ENCODE data around the gene IL7R. TPM values are rescaled to one million over a fixed set of nuclear protein-coding genes. Genes with fewer than 3 reads are reported as not detected.

The IL7R gene
- total RNA-seq, 3 donors from 2014 or later: 10.1 to 26.1 (median 16.7) TPM

- Histone ChIP-seq H3K36me3 (no peaks in the 10 kb centered on the region), H3K9me3 (no peaks in the 10 kb centered on the region), H3K27me3 (no peaks in the 10 kb centered on the region), H3K27ac (no peak overlapping the region), H3K4me3 (no peak overlapping the region), H3K4me1 (no peaks in the 10 kb centered on the region)
- TF ChIP-seq POLR2A (IDR thresholded peaks at IDR 0.05): no peak
- no peak for TF ChIP-seq POLR2AphosphoS5 (IDR thresholded peaks at IDR 0.05)
- no peak for TF ChIP-seq CTCF (IDR thresholded peaks at IDR 0.05)
- no peak for DNase-seq (ENCODE audit: low spot score in 2 of 2)
- intact Hi-C loops (cut with DNase I; ENCODE audit: low total_unique reads): no loop called here
Measured at GRCh38 chr5:35862126-35862525, 5.4 kb downstream of the IL7R start.

- Histone ChIP-seq H3K27me3 (no peaks in the 10 kb centered on the region), H3K4me3 (no peak overlapping the region), H3K36me3 (no peaks in the 10 kb centered on the region), H3K9me3 (no peaks in the 10 kb centered on the region), H3K4me1 (no peaks in the 10 kb centered on the region), H3K27ac (no peak overlapping the region)
- no peak for TF ChIP-seq CTCF (IDR thresholded peaks at IDR 0.05)
- no peak for TF ChIP-seq POLR2AphosphoS5 (IDR thresholded peaks at IDR 0.05)
- TF ChIP-seq POLR2A (IDR thresholded peaks at IDR 0.05): no peak
- DNase-seq (ENCODE audit: low spot score in 2 of 2): no peak
- intact Hi-C loops (cut with DNase I; ENCODE audit: low total_unique reads): no loop called here
Measured at GRCh38 chr5:35863159-35863558, 6.5 kb downstream of the IL7R start.

GRCh38 chr5:35867998-35868397 is 11.3 kb downstream of the IL7R start:
- intact Hi-C loops (cut with DNase I; ENCODE audit: low total_unique reads): no loop called here
- Histone ChIP-seq H3K4me3 (no peak overlapping the region), H3K9me3 (no peaks in the 10 kb centered on the region), H3K36me3 (no peaks in the 10 kb centered on the region), H3K4me1 (no peaks in the 10 kb centered on the region), H3K27ac (no peak overlapping the region), H3K27me3 (no peaks in the 10 kb centered on the region)
- DNase-seq (ENCODE audit: low spot score in 2 of 2): no peak
- TF ChIP-seq POLR2AphosphoS5 (IDR thresholded peaks at IDR 0.05) (no peak), POLR2A (IDR thresholded peaks at IDR 0.05) (no peak), CTCF (IDR thresholded peaks at IDR 0.05) (no peak)

- intact Hi-C loops (cut with DNase I; ENCODE audit: low total_unique reads): no loop called here
- DNase-seq (ENCODE audit: low spot score in 2 of 2): no peak
- no peak overlapping the region for H3K4me3 ChIP-seq
- no peaks in the 10 kb centered on the region for H3K4me1 ChIP-seq
- no peak overlapping the region for H3K27ac ChIP-seq
- H3K36me3 ChIP-seq: no peaks in the 10 kb centered on the region
- no peaks in the 10 kb centered on the region for H3K27me3 ChIP-seq
- no peaks in the 10 kb centered on the region for H3K9me3 ChIP-seq
- TF ChIP-seq POLR2AphosphoS5 (IDR thresholded peaks at IDR 0.05) (no peak), CTCF (IDR thresholded peaks at IDR 0.05) (no peak), POLR2A (IDR thresholded peaks at IDR 0.05) (no peak)
Measured at GRCh38 chr5:35869685-35870277, 13.1 kb downstream of the IL7R start.

- Histone ChIP-seq H3K4me3 (no peak overlapping the region), H3K27me3 (no peaks in the 10 kb centered on the region), H3K4me1 (no peaks in the 10 kb centered on the region), H3K27ac (no peak overlapping the region), H3K36me3 (no peaks in the 10 kb centered on the region), H3K9me3 (no peaks in the 10 kb centered on the region)
- DNase-seq (ENCODE audit: low spot score in 2 of 2): no peak
- intact Hi-C loops (cut with DNase I; ENCODE audit: low total_unique reads): no loop called here
- no peak for TF ChIP-seq POLR2A (IDR thresholded peaks at IDR 0.05)
- TF ChIP-seq POLR2AphosphoS5 (IDR thresholded peaks at IDR 0.05): no peak
- TF ChIP-seq CTCF (IDR thresholded peaks at IDR 0.05): no peak
Measured at GRCh38 chr5:35870605-35871004, 13.9 kb downstream of the IL7R start.

Data from breast epithelium (tissue), 4 donors.